ENCODE results near the gene LANCL2.

LANCL2 gene

GRCh38 chr7:55472928-55473725 is 108.0 kb downstream of the LANCL2 start:
- Histone ChIP-seq H3K27me3 (ENCODE audit: low read depth, low read length) (no peaks in the 10 kb centered on the region), H3K9ac (ENCODE audit: low read length) (no peak overlapping the region), H3K4me2 (ENCODE audit: low read length) (no peak overlapping the region), H3K79me2 (ENCODE audit: low read length) (peaks cover 75% of the 10 kb centered on the region), H4K20me1 (ENCODE audit: insufficient read depth, low read length) (peaks cover 70% of the 10 kb centered on the region), H3K4me1 (ENCODE audit: low read length) (no peaks in the 10 kb centered on the region), H3K9me3 (ENCODE audit: insufficient read depth, low read length) (no peaks in the 10 kb centered on the region), H3K27ac (ENCODE audit: low read length) (no peak overlapping the region), H3K4me3 (ENCODE audit: low read length) (no peak overlapping the region), H2AFZ (ENCODE audit: low read depth, low read length) (no peak overlapping the region), H3K36me3 (replicated peaks; ENCODE audit: low read depth, low read length) (peaks cover 64% of the 10 kb centered on the region)
- no peak for TF ChIP-seq EZH2phosphoT487 (IDR thresholded peaks at IDR 0.05; ENCODE audit: low read depth)
- no peak for TF ChIP-seq CTCF (IDR thresholded peaks at IDR 0.05; ENCODE audit: low read depth, low read length)

- TF ChIP-seq CTCF (IDR thresholded peaks at IDR 0.05; ENCODE audit: low read depth, low read length) (no peak), EZH2phosphoT487 (IDR thresholded peaks at IDR 0.05; ENCODE audit: low read depth) (no peak)
- Histone ChIP-seq H3K9me3 (ENCODE audit: insufficient read depth, low read length) (no peaks in the 10 kb centered on the region), H3K4me1 (ENCODE audit: low read length) (no peaks in the 10 kb centered on the region), H3K27ac (ENCODE audit: low read length) (no peak overlapping the region), H3K79me2 (ENCODE audit: low read length) (peaks cover 76% of the 10 kb centered on the region), H3K36me3 (replicated peaks; ENCODE audit: low read depth, low read length) (peaks cover 62% of the 10 kb centered on the region), H3K27me3 (ENCODE audit: low read depth, low read length) (no peaks in the 10 kb centered on the region), H3K9ac (ENCODE audit: low read length) (no peak overlapping the region), H3K4me2 (ENCODE audit: low read length) (no peak overlapping the region), H4K20me1 (ENCODE audit: insufficient read depth, low read length) (peaks cover 71% of the 10 kb centered on the region), H2AFZ (ENCODE audit: low read depth, low read length) (no peak overlapping the region), H3K4me3 (ENCODE audit: low read length) (no peak overlapping the region)
Measured at GRCh38 chr7:55473932-55474331, 108.8 kb downstream of the LANCL2 start.

- H3K9me3 ChIP-seq (ENCODE audit: insufficient read depth, low read length), result no peaks in the 10 kb centered on the region
- H3K27ac ChIP-seq (ENCODE audit: low read length), result no peak overlapping the region
- H3K36me3 ChIP-seq (replicated peaks; ENCODE audit: low read depth, low read length), result peaks cover 58% of the 10 kb centered on the region
- TF ChIP-seq EZH2phosphoT487 (IDR thresholded peaks at IDR 0.05; ENCODE audit: low read depth) (no peak), CTCF (IDR thresholded peaks at IDR 0.05; ENCODE audit: low read depth, low read length) (no peak)
- H3K4me1 ChIP-seq (ENCODE audit: low read length), result no peaks in the 10 kb centered on the region
- H3K4me2 ChIP-seq (ENCODE audit: low read length), result no peak overlapping the region
- H3K27me3 ChIP-seq (ENCODE audit: low read depth, low read length), result no peaks in the 10 kb centered on the region
- H3K9ac ChIP-seq (ENCODE audit: low read length), result no peak overlapping the region
- H3K4me3 ChIP-seq (ENCODE audit: low read length), result no peak overlapping the region
- no peak overlapping the region for H2AFZ ChIP-seq (ENCODE audit: low read depth, low read length)
- H3K79me2 ChIP-seq (ENCODE audit: low read length), result peaks cover 73% of the 10 kb centered on the region
- H4K20me1 ChIP-seq (ENCODE audit: insufficient read depth, low read length), result peaks cover 60% of the 10 kb centered on the region
Measured at GRCh38 chr7:55474944-55475854, 110.1 kb downstream of the LANCL2 start.

Data from OCI-LY3 (cell line).